GM19099 (cell line): ENCODE data around the gene ATP9A.

ENCODE experiments used
- POLR2A ChIP-seq: IDR thresholded peaks from 3 replicates; pipeline ENCODE4 v1.6.1; 2011; ENCODE audit warnings: low read depth; ENCODE audit not compliant: insufficient read length; ENCODE audit errors: extremely low read depth

The ATP9A gene

GRCh38 chr20:51739722-51740249 lies 28.4 kb downstream of the ATP9A start:
- TF ChIP-seq POLR2A, result no peak

GRCh38 chr20:51738877-51739447 lies 29.2 kb downstream of the ATP9A start:
- no peak for TF ChIP-seq POLR2A

GRCh38 chr20:51736947-51737346 lies 31.2 kb downstream of the ATP9A start:
- TF ChIP-seq POLR2A, result no peak

GRCh38 chr20:51735728-51736600 lies 32.2 kb downstream of the ATP9A start:
- no peak for TF ChIP-seq POLR2A

GRCh38 chr20:51734876-51735720 lies 33.1 kb downstream of the ATP9A start:
- TF ChIP-seq POLR2A, result no peak

GRCh38 chr20:51733070-51733469 lies 35.1 kb downstream of the ATP9A start:
- no peak for TF ChIP-seq POLR2A

GRCh38 chr20:51732096-51732791 lies 35.9 kb downstream of the ATP9A start:
- TF ChIP-seq POLR2A, result no peak

- TF ChIP-seq POLR2A, result no peak
Measured at GRCh38 chr20:51731731-51732095, 36.5 kb downstream of the ATP9A start.

GRCh38 chr20:51729771-51730170 lies 38.4 kb downstream of the ATP9A start:
- no peak for TF ChIP-seq POLR2A

GRCh38 chr20:51728737-51729136 lies 39.5 kb downstream of the ATP9A start:
- no peak for TF ChIP-seq POLR2A

GRCh38 chr20:51727872-51728271 lies 40.3 kb downstream of the ATP9A start:
- no peak for TF ChIP-seq POLR2A

GRCh38 chr20:51725584-51726176 lies 42.5 kb downstream of the ATP9A start:
- TF ChIP-seq POLR2A, result no peak

- TF ChIP-seq POLR2A, result no peak
Measured at GRCh38 chr20:51720854-51721253, 47.3 kb downstream of the ATP9A start.

GRCh38 chr20:51720384-51720783 lies 47.8 kb downstream of the ATP9A start:
- no peak for TF ChIP-seq POLR2A
